Measurements from ENCODE around the gene DESI1.
"Not testable (repeated sequence)": the region's sequence is repeated elsewhere in the genome, so short reads cannot be mapped to it uniquely, and the experiment has no call there.

The DESI1 gene

DNA sequence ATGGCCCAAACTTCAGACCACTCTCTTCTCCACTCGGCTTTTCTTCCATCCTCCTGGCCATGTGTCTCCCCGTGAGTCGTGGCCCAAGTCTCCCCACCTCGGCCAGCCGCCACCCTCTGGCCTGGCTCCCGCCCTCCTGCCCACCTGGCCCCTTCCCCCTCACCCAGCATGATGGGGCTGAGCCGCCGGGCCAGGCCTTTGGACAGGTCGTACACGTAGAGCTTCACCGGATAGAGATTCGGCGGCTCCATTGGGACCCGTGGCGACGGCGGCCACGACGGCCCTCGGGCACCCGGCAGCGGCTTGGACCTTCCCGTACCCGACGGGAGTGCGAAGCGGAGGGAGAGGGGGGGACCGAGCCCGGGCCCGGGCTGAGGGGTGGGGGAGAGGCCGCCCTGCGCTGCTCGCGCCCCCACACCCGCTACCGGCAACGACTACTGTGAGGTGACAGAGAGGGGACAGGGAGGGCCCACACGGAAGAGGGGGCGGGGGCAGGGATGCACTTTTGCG lies at the start of gene DESI1:
TSS of gene DESI1 (minus strand) at position 455 of the 510 bp plus-strand sequence. CDS start at position 251, 204 bp downstream.
- DNase-seq (ENCODE audit: low spot score): no peak

DNA sequence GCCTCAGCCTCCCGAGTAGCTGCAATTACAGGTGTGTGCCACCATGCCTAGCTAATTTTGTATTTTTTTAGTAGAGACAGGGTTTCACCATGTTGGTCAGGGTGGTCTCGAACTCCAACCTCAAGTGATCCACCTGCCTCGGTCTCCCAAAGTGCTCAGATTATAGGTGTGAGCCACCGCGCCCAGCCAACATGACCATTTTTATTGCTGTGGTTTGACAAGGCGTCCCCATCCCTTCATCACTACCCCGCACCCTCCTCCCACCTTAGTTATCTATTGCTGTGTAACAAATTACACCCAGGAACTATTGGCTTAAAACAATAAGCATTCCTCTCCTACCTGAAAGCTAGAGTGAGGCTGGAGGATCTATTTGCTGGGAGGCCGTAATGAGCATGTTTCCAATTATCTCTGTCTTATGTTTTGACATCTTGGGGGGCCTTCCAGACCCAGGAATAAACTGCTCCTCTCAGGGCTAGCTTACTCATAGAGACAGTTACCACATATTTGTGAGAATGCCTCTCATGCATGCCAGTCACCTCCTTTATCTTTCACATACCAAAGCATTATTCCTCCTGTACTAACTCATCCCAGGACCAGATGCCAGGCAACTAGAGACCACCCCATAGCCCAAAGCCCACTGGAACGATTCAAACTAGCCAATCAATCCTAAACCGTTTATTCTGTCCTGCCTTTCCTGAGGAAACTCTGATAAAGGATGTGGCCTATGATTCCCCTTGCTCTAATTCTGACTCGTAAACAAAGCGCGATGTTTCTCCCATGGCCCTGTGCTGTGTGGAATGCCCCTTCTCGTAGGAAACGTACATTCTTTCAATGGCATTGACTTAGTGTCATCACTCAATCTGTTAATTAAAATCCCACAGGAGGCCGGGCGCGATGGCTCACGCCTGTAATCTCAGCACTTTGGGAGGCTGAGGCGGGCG lies 48.4 kb upstream of the DESI1 start:
- no peak for DNase-seq (ENCODE audit: low spot score)

DNA sequence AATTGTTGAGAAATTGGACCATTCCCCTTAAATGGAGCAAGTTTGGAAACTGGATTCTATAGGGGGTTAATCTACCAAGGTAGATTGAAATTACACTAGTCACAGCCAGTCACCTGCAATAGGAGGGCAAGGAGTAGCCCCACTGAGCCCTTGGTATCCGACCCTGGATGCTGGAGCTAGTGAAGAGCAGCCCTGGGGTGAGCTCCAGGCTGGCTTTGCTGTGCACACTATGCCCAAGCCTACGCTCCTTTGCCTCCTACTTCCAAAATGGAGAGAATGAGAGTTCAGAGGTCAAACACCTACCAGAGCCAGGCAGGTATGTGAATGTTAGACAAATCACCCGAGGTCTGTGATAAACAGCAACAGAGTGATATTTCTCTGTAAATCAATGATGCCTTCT lies 44.1 kb upstream of the DESI1 start:
- no peak for DNase-seq (ENCODE audit: low spot score)

DNA sequence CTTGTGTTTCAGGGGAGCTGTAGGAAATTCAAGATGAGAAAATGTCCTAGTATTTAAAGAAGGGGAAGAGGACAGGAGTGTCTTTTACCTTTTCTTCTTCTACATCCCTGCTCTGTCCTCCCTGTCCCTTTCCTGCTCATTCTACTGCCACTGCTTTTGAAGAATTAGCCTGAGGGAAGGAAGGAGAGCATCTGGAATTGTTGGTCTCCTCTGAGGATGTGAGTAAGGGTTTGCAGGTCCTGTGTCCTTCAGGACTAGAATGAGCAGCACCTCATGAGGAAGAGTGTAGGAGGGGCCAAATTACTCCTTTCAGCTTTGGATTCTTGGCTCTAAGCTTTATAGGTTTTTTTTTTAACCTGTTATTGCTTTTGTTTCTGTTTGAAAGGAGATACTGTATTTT lies 43.6 kb upstream of the DESI1 start:
- DNase-seq (ENCODE audit: low spot score): no peak

DNA sequence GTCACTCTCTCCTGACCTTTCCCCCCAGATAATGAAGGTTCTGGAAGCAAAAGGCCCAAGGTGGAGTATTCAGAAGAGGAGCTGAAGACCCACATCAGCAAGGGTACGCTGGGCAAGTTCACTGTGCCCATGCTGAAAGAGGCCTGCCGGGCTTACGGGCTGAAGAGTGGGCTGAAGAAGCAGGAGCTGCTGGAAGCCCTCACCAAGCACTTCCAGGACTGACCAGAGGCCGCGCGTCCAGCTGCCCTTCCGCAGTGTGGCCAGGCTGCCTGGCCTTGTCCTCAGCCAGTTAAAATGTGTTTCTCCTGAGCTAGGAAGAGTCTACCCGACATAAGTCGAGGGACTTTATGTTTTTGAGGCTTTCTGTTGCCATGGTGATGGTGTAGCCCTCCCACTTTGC lies 42.8 kb upstream of the DESI1 start:
- DNase-seq (ENCODE audit: low spot score): not testable (repeated sequence)

DNA sequence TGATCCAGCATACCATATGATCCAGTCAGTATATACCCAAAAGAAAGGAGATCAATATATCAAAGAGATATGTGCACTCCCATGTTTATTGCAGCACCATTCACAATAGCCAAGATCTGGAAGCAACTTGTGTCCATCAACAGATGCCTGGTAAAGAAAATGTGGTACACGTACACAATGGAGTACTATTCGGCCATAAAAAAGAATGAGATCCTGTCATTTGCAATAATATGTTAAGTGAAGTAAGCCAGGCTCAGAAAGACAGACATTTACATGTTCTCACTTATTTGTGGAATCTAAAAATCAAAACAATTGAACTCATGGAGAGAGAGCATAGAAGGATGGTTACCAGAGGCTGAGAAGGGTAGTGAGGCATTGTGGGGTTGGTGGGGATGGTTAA lies 40.9 kb upstream of the DESI1 start:
- no peak for DNase-seq (ENCODE audit: low spot score)

DNA sequence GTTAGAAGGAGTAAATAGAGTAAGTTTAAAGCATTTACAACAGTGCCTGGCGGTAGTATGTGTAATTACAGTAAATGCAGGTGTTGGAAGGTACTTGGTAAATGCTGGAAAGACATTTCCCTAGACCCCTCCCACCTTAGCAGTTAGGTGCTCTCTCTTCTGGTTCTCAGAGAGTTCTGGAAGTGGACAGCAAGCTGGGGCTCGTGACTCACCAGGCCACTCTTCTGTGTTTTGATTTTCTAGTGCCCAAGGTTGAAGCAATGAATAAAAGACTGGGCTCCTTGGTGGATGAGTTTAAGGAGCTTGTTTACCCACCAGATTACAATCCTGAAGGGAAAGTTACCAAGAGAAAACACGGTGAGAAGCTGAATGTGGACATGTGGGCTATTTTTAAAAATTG lies 40.2 kb upstream of the DESI1 start:
- DNase-seq (ENCODE audit: low spot score): no peak

DNA sequence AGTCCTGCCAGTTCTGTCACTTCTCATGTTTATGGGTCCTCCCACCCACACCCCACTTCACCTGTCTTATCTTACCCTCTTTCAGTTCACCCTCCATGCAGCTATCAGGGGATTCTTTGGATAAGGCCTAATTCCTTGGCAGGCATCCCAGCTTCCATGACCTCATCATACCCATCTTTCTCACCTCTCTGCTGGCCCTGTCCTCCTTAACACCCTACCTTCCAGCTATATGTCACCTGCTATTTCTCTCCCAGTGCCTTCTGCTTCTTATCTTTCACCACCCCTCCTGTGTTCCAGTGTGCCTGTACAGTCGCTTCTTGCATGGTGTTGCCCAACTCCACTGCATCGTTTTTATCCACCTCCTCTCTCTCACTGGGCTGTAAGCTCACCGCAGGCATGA lies 39.6 kb upstream of the DESI1 start:
- peak; percentile 39 for DNase-seq (ENCODE audit: low spot score)

DNA sequence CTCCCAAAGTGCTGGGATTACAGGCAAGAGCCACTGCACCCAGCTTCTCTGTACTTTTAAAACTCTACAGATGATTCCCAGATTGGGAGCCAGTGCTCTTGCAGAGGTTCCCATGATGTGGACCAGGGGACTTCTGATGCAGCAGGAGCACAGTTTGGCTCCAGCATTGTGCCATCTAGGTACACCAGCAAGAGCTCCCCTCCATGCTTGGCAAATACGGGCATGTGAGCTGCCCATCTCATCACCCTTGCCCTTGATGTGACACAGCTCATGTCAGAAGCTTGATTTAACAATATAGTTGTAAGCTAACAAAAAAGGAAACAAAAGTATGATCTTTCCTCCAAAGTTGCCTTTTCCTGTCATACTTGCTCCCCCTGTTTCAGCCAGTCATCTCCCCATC lies 39.1 kb upstream of the DESI1 start:
- no peak for DNase-seq (ENCODE audit: low spot score)

DNA sequence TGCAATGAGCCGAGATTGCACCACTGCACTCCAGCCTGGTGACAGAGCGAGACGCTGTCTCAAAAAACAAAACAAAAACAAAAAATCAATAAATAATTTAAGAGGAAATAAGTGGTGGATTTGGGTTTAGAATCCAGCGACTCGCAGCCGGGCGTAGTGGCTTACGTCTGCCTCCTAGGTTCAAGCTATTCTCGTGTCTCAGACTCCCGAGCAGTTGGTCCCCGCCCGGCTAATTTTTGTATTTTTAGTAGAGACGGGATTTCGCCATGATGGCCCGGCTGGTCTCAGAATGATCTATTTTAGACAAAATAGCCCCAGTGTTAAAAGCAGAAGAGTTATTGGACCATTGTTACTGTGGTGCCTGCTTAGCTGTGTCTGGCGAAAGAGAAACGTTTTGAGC lies 38.0 kb upstream of the DESI1 start:
- no peak for DNase-seq (ENCODE audit: low spot score)

DNA sequence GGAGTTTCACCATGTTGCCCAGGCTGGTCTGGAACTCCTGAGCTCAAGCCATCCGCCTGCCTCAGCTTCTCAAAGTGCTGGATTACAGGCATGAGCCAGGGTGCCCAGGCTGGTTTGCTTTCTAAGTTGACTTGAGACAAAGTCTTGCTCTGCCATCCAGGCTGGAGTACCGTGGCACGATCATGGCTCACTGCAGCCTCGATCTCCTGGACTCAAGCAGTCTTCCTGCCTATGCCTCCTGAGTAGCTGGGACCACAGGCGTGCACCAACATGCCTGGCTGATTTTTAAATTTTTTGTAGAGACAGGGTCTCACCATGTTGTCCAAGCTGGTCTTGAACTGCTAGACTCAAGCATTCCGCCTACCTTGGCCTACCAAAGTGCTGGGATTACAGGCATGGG lies 36.9 kb upstream of the DESI1 start:
- no peak for DNase-seq (ENCODE audit: low spot score)

DNA sequence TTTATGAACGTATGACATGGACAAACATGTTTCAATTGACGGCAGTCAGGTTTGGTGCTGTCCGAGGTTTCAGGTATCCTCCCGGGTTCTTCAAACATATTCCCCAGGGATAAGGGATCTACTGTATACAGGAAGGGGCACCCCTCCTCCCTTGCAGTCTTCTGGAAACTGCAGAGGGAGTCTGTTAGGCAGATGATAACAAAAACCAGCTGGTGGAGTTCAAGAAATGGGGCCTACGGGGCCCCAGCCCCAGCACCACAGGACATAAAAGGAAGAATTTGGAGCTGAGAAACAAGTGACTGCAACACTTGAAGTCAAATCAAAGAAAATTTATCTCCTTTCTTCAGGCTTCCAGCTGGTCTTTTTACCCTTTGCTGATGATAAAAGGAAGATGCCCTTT lies 35.7 kb upstream of the DESI1 start:
- no peak for DNase-seq (ENCODE audit: low spot score)

DNA sequence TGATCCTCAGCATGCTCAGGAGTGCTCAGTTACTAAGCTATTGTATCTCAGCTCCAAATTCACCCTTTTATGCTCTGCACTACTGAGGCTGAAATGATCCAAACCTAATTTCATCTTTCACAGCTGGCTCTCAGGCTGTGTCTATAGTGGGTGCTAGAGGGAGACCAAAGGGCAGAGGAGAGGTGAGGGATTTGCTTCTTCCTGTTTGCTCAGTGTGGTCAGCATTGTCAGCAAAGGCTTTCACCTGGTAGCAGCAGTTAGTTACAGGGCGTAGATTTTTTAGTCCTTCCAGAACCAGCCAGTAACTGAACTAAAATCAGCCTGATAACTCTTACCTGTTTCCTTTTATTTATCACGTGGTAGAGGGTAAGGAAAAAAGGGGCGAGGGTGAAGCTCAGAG lies 33.5 kb upstream of the DESI1 start:
- no peak for DNase-seq (ENCODE audit: low spot score)

DNA sequence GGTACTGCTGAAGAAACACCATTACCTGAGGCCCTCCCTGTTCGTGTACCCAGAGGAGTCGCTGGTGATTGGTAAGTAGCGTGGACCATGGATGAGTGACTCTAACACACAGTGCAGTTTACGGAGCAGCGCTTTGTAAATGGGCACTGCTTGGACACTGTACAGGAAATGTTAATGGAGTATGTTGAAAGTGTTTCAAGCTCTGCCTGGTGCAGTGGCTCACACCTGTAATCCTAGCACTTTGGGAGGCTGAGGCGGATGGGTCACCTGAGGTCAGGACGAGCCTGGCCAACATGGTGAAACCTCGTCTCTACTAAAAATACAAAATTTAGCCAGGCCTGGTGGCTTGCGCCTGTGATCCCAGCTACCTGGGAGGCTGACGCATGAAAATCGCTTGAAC lies 30.0 kb upstream of the DESI1 start:
- DNase-seq (ENCODE audit: low spot score): no peak

DNA sequence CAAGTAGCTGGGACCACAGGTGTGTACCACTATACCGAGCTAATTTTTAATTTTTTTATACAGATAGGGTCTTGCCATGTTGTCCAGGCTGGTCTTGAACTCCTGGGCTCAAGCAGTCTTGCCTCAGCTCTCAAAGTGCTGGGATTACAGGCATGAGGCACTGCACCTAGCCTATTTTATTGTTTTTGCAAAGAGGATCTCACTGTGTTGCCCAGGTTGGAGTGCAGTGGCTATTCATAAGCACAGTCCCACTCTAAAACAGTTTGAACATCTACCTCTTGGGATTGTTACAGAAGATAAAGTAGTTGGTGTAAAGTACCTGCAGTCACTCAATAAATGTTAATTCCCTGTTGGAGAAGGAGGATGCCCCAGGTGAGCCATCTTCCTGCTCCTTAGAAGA lies 29.4 kb upstream of the DESI1 start:
- no peak for DNase-seq (ENCODE audit: low spot score)

DNA sequence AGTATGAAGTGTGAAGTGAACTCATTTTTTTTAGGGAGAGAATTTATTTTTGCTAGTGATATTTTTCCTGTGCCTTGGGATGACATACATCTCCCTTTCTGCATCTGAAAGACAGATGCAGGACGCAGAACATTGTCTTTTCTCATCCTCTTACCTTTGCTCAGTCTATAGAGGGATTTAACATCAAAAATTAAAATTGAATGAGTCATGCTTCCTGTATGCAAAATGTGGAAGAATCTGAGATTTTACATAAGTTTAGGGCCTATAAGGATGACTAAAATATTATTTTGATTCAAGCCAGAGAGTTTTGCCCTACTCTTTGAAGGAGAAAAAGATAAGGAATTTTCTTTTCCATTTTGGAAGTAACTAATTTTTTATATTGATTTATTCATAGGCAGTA lies 27.6 kb upstream of the DESI1 start:
- DNase-seq (ENCODE audit: low spot score): no peak

DNA sequence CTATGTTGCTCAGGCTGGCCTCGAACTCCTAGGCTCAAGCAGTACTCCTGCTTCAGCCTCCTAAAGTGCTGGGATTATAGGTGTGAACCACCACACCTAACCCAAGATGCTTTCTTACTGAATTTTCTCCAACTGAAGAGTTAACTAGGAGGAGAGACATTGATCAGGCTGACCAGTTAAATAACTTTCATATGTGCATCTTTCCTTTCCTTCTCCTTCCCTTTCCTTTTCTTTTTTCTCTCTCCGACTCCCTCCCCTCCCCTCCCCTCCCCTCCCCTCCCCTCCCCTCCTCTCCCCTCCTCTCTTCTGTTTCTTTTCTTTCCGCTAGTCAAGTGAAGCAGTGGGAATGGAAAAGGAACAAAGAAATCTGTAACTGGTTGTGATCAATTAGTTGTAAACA lies 26.9 kb upstream of the DESI1 start:
- no peak for DNase-seq (ENCODE audit: low spot score)

DNA sequence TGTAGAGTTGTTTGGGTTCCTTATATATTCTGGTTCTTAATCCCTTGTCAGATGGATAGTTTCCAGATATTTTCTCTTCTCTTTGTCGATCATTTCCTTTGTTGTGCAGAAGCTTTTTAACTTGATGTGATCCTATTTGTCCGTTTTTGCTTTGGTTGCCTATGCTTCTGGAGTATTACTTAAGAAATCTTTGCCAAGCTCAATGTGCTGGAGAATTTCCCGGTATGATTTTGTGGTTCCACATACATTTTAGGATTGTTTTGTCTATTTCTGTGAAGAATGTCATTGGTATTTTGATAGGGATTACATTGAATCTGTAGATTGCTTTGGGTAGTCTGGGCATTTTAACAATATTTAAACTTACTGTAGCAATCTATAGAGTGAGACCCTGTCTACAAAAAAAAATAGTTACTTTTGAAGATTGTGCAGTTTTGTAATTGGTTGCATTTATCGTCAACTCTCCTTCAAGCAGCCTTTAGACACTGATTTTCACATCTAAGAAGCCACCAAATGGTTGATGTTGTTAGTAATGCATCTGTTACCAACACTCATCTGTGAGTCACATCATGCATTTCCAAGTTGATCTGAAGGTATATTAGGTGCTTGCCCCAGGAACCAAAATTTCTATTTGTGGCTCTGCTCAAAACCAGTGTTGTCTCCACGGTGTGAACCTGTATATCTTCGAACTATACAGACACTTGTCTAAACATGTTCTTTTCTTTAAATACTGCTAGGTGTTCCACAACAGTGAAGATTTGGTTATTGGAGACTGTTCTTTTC lies 21.7 kb upstream of the DESI1 start:
- no peak for DNase-seq (ENCODE audit: low spot score)

DNA sequence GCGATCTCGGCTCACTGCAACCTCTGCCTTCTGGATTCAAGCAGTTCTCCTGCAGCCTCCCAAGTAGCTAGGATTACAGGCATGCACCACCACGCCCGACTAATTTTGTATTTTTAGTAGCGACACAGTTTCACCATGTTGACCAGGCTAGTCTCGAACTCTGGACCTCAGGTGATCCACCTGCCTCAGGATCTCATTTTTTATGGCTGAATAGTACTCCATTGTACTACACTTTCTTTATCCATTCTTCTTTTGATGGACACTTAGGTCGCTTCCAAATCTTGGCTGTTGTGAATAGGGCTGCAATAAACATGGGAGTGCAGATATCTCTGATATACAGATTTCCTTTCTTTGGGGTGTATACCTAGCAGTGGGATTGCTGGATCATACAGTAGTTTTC lies 21.0 kb upstream of the DESI1 start:
- DNase-seq (ENCODE audit: low spot score): no peak

DNA sequence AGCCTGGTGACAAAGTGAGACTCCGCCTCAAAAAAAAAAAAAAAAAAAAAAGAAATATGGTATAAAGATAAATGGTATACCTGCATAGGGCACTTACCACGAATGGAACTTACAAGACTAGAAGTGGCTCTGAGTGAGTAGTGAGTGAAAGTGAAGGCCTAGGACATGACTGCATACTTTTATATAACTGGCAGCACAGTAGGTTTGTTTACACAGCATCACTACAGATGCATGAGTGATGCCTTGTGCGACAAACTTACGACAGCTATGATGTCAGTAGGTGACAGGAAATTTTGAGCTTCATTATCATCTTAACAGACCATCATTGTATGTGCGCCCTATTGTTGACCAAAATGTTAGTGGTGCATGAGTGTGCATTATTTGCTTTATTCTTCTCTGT lies 17.9 kb upstream of the DESI1 start:
- DNase-seq (ENCODE audit: low spot score): peak; percentile 32

DNA sequence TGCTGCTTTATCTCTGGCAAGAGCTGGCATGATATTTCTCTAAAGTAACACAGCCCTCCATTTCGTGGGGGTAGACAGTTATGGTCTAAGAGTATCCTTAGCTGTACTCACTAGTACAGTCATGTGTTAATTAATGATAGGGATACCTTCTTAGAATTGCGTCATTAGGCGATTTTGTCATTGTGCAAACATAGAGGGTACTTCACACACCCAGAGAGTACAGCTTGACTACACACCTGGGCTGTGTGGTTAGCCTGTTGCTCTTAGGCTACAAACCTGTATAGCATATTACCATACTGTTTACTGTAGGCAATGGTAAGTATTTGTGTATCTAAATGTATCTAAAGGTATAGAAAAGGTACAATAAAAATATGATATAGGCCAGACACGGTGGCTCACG lies 17.3 kb upstream of the DESI1 start:
- no peak for DNase-seq (ENCODE audit: low spot score)

DNA sequence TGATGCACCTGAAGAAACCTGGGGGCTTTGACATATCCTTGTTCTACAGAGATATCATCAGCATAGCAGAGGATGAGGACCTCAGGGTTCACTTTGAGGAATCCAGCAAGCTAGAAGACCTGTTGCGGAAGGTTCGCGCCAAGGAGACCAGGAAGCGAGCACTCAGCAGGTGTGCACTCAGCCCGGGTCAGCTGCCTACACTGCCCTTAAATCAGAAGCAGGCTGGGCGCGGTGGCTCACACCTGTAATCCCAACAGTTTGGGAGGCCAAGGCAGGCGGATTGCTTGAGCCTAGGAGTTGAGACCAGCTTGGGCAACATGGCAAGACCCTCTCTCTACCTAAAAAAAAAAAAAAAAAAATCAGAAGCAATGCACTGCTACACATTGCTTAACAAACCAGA lies 16.8 kb upstream of the DESI1 start:
- DNase-seq (ENCODE audit: low spot score): not testable (repeated sequence)

DNA sequence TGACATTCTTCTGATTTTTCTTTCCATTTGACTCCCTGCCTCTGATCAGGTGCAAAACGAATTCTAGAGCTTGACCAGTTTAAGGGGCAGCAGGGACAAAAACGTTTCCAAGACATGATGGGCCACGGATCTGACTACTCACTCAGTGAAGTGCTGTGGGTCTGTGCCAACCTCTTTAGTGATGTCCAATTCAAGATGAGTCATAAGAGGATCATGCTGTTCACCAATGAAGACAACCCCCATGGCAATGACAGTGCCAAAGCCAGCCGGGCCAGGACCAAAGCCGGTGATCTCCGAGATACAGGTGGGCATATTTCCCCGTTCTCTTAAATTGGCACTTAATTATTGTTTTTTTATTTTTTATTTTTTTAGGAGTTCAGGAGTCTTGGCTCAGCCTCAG lies 15.6 kb upstream of the DESI1 start:
- no peak for DNase-seq (ENCODE audit: low spot score)
